Cardiac muscle cell (in vitro differentiated cells and primary cell): Measurements from ENCODE around the gene PLEKHA6. TPM values are rescaled to one million over a fixed set of nuclear protein-coding genes. Genes with fewer than 3 reads are reported as not detected.

ENCODE experiments used
- DNase-seq, 2 donors: peaks; one replicate each; pipeline versions ENCODE4 v3.0.0 to v3.0.0-alpha.2; 2010 to 2017; ENCODE audit warnings: low read depth in 1 of 2, low spot score in 1 of 2
- H3K27ac ChIP-seq: fragments of 200-600 bp; sonication (generic); 2 replicates; pipeline ENCODE4 v1.5.1; 2016
- H3K27me3 ChIP-seq: fragments of 200-600 bp; sonication (generic); 2 replicates; pipeline ENCODE4 v1.6.0; 2016; ENCODE audit warnings: control low read depth
- H3K36me3 ChIP-seq: fragments of 200-600 bp; sonication (generic); 2 replicates; pipeline ENCODE4 v1.5.1; 2016; ENCODE audit warnings: control low read depth
- H3K4me1 ChIP-seq: fragments of 200-600 bp; sonication (generic); 2 replicates; pipeline ENCODE4 v1.8.1; 2017; ENCODE audit warnings: low read depth, mild to moderate bottlenecking, mixed run types
- H3K4me3 ChIP-seq: fragments of 200-600 bp; sonication (generic); 2 replicates; pipeline ENCODE4 v1.5.1; 2016; ENCODE audit warnings: mild to moderate bottlenecking
- H3K9me3 ChIP-seq: fragments of 200-600 bp; sonication (generic); 2 replicates; pipeline ENCODE4 v1.5.1; 2017; ENCODE audit warnings: low read depth, mild to moderate bottlenecking, control low read depth
- polyA plus RNA-seq: library from polyadenylated mRNA; unstranded; fragments of >200 nt; fragmentation: Nextera tagmentation; extraction: Ambion mirVana; gene quantifications from 2 replicates; pipeline ENCODE4 v1.2.1, GENCODE V29; 2016
- total RNA-seq: library from RNA; depleted of rRNA; stranded (reverse); fragments of >200 nt; gene quantifications from 2 replicates; pipeline ENCODE4 v1.2.3, GENCODE V29; 2016
- TF ChIP-seq, protein P1 (sequence below): IDR thresholded peaks from 2 replicates; pipeline ENCODE4 v1.5.1; 2012; ENCODE audit warnings: low read depth, mild to moderate bottlenecking, low read length

PLEKHA6 gene
- total and polyA plus RNA-seq, 2 experiments from 2014 or later, result 41.6 to 44.1 TPM

DNA sequence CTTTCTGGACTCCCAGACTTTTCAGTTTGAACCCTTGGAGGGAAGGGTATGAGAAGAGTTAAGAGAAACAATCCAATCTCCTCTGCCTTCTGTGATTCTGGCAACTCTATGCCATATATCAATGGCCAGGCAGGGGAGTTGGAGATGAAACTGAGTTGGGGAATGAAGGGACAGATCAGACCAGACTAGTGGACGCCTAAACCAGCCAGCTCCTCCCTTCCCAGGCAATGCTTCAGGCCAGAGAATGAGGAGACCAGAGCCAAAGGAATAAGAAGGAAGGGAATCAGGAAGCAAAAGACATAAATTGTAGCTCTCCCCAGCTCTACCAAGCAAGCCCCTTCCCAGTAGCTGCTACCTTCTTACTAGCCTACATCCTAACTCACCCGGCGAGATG is 22.7 kb downstream of the PLEKHA6 start:
- H3K27ac ChIP-seq, result peak overlapping the region; percentile 33
- H3K4me1 ChIP-seq, result peaks cover 45% of the 10 kb centered on the region
- H3K27me3 ChIP-seq, result no peaks in the 10 kb centered on the region
- DNase-seq, result no peak
- H3K4me3 ChIP-seq, result no peak overlapping the region
- TF ChIP-seq, protein P1, sequence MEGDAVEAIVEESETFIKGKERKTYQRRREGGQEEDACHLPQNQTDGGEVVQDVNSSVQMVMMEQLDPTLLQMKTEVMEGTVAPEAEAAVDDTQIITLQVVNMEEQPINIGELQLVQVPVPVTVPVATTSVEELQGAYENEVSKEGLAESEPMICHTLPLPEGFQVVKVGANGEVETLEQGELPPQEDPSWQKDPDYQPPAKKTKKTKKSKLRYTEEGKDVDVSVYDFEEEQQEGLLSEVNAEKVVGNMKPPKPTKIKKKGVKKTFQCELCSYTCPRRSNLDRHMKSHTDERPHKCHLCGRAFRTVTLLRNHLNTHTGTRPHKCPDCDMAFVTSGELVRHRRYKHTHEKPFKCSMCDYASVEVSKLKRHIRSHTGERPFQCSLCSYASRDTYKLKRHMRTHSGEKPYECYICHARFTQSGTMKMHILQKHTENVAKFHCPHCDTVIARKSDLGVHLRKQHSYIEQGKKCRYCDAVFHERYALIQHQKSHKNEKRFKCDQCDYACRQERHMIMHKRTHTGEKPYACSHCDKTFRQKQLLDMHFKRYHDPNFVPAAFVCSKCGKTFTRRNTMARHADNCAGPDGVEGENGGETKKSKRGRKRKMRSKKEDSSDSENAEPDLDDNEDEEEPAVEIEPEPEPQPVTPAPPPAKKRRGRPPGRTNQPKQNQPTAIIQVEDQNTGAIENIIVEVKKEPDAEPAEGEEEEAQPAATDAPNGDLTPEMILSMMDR, result no peak
- H3K9me3 ChIP-seq, result no peaks in the 10 kb centered on the region
- H3K36me3 ChIP-seq, result no peaks in the 10 kb centered on the region

DNA sequence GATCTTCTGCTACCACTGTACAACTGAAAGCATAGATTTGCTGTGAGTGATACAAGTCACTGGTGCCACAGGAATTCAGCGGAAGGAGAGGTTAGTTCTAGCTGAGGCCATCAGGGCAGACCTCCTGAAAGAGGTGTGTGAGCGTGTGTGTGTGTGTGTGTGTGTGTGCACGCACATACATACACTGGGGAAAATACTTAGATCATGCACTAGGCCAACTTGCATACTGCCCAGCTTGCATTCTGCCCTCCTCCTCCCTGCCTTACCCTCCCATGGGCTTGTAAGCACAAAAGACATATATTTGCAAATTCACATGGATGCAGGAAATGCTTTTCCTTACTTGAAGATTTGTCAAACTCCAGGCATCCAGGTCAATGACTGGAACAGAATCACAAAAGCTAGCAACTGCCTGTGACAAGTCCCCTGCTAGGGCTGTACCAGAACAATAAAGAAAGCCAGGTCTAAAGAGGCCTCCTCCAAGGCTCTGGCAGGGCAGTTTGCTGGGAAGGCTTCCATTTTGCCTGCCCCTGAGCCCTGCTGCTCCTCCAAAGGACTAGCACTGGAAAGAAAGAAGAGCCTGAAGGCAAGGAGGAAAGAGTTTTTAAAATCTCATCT is 23.2 kb downstream of the PLEKHA6 start:
- TF ChIP-seq, protein P1, result no peak
- H3K27ac ChIP-seq, result peak overlapping the region; percentile 33
- H3K27me3 ChIP-seq, result no peaks in the 10 kb centered on the region
- H3K4me1 ChIP-seq, result peaks cover 48% of the 10 kb centered on the region
- no peak for DNase-seq
- no peak overlapping the region for H3K4me3 ChIP-seq
- H3K9me3 ChIP-seq, result no peaks in the 10 kb centered on the region
- H3K36me3 ChIP-seq, result no peaks in the 10 kb centered on the region

DNA sequence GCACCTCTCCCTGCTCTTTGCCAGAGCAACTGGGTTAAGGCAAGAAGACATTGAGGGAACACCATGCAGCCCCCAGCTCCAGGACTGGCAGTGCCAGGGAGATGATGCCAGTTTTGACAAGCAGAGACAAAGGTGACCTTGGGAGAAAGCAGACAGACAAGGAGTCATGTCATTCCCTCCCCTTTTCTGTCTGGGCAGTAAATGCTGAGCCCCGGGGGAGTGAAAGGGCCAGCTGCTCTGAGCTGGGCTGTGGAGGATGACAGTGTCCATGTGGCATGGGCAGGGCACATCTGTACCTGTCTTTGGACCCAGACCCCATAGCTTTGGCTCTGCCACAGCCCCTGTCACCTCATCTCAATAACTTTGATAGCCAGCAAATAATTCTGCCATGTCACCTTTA is 24.2 kb downstream of the PLEKHA6 start:
- no peaks in the 10 kb centered on the region for H3K27me3 ChIP-seq
- H3K9me3 ChIP-seq, result no peaks in the 10 kb centered on the region
- TF ChIP-seq, protein P1, result no peak
- DNase-seq, result no peak
- H3K27ac ChIP-seq, result peak overlapping the region; percentile 72
- H3K4me1 ChIP-seq, result peaks cover 48% of the 10 kb centered on the region
- no peak overlapping the region for H3K4me3 ChIP-seq
- H3K36me3 ChIP-seq, result no peaks in the 10 kb centered on the region

DNA sequence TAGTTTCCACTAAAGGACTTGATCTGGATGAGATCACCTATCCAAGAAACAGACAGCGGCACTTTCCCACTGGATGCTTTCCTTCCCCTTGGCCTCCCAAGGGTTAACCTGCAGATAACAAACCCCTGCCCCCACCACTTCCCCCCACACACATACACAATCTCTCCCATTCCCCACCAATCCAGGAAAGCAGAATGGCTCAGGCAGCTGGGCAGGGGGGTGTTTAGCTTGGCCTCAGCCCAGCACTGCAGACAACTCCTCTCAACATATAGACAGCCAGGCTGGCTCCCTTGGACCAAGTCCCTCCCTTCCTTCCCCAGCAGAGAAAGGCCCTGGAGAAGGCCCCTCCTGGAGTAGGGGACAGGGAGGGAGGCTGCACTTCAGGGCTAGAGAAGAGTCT is 24.6 kb downstream of the PLEKHA6 start:
- DNase-seq, result peak; percentile 51 to 62
- Histone ChIP-seq H3K36me3 (no peaks in the 10 kb centered on the region), H3K4me3 (no peak overlapping the region), H3K4me1 (peaks cover 48% of the 10 kb centered on the region), H3K27ac (peak overlapping the region; percentile 72), H3K9me3 (no peaks in the 10 kb centered on the region), H3K27me3 (no peaks in the 10 kb centered on the region)
- TF ChIP-seq, protein P1, result no peak

DNA sequence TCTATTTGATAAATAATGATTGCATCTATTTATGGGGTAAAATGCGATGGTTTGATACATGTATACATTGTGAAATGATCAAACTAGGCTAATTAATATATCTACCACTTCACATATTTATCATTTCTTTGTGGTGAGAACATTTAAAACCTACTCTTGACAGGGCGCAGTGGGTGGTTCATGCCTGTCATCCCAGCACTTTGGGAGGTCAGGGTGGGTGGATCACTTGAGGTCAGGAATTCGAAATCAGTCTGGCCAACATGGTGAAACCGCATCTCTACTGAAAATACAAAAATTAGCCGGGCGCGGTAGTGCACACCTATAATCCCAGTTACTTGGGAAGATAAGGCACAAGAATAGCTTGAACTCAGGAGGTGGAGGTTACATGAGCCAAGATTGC is 25.3 kb downstream of the PLEKHA6 start:
- Histone ChIP-seq H3K36me3 (no peaks in the 10 kb centered on the region), H3K4me1 (peaks cover 48% of the 10 kb centered on the region), H3K27me3 (no peaks in the 10 kb centered on the region), H3K27ac (no peak overlapping the region), H3K4me3 (no peak overlapping the region), H3K9me3 (no peaks in the 10 kb centered on the region)
- no peak for DNase-seq
- TF ChIP-seq, protein P1, result no peak
